Inferior parietal cortex (tissue), 1 donor: ENCODE measurements around the gene ZNF484.
A peak's percentile ranks its signal among the peaks of the same experiment; 100 is the strongest.
"Not testable (repeated sequence)": the region's sequence is repeated elsewhere in the genome, so short reads cannot be mapped to it uniquely, and the experiment has no call there.

Experiments
- DNase-seq: peaks from one replicate; pipeline ENCODE4 v3.0.0-alpha.2; 2016; ENCODE audit errors: extremely low spot score

Gene ZNF484

DNA sequence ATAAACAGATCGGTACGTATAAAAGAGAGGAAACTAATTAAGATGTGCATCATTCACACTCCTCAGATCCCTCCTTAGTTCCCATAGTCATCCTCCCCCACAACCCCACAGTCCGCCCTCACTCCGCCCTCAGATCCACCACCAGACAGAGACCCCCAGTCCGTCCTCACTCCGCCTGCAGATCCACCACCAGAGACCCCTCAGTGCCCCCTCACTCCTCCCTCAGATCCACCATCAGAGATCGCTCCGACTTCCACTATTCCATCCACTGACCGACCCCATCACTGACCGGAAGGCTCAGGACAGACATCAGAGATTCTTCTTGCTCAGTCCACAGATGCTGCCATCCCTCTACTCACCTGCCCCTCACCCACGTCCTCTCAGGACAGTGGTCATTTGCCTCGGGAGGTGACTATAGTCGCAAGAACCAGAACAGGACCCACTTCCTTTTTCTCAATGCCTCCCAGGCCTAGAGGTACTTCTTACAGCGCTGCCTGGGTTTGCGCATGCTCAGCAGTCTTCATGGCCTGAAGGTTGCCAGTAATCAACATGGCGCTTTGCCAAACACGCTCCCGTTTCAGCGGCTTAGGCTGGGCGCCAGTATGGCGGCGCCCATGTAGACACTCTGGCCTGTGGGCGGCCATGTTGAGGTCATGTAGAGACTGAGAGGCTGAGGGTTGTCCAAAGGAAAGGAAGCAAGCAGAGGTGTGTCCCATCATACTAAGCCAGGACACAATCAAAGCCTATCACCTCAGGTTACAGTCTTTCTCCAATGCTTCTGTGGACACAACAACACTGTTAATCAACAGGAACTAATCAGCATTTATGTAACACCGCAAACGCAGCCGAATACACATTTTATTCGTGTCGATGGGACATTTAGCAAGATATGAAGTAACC, at the start of gene ZNF484:
TSS of gene ZNF484 (minus strand) at position 508 of the 900 bp plus-strand sequence. CDS start 3,009 bp downstream, outside the sequence.
- peak; percentile 99 for DNase-seq

DNA sequence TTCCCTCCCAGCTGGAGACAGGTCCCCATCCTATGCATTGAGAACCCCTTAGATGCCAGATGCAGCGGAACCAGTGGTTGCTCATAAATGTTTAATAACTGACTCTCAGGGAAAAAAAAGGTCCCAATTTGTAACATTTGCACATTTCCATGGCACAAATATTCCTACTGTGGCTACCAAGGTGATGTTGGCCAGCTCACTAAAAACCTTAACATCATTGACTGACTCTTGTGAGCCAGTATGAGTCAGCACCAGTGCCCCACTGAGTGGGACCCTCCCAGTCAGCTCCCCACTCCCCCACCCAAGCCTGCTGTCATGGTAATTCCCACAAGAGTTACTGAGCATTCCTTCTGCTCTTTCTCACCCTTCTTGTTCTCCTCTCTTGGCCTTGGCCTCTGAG, 42.6 kb upstream of the ZNF484 start:
- no peak for DNase-seq

DNA sequence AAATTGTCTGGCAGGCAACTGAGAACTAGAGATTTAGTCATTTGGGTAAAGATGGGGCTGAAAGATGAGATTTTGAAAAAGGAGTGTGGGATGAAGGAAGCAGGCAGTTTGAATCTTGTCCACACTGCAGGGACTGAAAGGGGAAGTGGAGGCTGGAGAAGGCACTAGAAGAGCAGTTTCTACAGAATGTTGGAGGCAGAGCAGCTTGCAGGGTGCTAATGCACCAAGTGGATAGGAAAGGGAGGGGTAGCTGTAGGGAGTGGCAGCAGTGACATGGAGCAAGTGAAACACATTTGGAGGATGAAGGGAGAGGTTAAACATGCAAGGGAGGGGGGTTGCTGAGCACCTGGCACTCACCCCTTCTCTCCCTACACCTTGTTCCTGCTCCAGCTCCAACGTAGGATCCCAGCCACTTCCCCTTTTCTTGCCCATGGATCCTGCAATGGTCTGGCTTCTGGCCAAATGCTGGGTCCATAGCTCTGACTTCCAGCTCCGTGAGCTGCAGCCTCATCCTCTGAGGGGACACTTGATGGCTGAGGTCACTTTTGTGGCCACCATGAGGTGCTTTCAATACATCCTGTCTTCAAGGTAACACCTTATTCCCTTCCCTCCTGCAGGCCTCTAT, 39.5 kb upstream of the ZNF484 start:
- DNase-seq: no peak

DNA sequence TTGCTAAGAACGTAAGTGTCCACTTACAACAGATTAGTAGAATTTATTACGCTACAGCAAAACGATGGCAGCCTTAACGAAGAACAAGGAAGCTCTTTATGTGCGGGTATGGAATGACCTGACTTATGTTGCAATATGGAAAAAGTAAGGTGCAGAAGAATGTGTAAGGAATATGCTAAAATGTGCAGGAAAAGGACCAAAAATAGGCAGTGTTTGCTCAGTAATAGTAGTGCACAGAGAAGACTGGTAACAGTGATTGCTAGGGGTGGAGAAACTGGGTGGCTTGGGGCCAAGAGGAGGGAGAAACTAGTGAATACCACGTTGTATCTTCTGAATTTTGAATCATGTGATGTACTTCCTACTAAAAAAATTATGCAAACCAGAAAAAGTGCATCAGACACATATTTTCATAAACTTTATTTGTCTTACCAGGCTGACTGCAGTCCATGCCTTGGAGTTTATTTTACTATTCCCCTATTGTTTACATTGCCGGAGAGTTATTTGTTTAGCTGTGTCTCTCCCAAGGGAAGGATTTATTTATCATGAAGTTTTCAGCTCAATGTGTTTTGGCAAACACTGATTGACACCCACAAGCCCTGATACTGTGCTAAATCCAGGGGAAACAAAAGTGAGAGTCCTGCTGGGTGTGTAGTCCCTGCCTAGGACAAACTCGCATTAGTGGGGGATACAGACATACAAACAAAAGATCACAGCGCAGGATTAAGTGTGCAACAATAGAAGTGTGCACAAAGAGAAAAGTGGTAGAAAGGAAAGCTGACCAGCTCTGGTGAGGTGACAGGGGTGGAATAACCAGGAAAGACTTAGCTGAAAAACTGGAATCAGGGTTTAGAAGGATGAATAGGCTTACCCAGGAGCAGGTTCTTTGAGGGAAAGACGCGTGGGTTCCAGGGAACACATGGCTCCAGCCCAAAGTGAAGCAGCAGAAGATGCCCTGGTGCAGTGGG, 34.0 kb upstream of the ZNF484 start:
- DNase-seq: no peak

DNA sequence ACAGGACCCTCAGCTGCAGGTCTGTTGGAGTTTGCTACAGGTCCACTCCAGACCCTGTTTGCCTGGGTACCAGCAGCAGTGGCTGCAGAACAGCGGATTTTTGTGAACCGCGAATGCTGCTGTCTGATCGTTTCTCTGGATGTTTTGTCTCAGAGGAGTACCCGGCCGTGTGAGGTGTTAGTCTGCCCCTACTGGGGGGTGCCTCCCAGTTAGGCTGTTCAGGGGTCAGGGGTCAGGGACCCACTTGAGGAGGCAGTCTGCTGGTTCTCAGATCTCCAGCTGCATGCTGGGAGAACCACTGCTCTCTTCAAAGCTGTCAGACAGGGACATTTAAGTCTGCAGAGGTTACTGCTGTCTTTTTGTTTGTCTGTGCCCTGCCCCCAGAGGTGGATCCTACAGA, 27.3 kb upstream of the ZNF484 start:
- DNase-seq: not testable (repeated sequence)

DNA sequence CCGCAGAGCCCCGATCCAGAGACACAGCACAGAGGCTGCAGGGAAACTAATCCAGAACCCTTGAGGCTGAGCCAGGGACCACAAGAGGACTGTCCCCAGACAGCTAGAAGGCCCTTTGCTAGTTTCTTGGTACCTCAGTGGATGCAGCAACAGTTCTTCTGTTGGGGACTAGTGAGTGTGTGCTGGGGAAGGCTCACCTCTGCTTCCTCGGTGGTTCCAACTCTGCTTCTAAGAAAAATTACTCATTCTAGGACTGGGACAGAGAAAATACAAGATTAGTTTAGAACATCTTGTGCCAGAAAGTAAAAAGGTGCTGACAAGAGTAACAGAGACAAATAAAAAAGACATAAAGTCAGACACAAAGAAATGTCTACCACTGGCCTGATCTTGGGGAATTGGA, 19.5 kb upstream of the ZNF484 start:
- DNase-seq: no peak

DNA sequence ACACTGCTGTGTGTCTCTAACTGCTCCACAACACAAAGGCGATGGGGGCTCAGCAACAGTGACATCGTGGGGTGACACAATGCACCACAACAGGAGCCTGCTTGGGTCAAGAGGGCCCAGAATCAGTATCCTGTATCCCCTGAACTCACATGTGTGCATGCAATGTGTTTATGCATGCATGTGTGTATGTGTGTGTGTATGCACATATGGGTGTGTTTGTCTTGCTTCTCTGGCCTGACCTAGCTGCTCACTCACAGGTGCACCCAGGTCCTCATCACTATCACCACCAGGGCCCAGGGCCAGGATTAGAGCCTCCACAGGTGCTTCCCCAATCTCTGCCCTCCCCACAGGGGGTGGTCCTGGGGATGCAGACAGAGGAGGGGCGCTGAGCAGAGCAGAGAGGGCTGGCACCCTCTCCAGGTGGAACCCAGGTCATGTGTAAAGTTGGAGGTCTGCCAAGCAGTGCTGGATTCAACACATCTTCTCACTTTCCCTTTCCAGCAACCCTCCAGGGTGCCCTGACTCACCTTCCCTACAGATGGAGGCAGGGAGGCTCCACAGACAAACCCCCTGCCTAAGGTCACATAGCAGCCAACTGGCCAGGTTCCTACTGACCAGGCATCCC, 18.1 kb upstream of the ZNF484 start:
- DNase-seq: no peak

DNA sequence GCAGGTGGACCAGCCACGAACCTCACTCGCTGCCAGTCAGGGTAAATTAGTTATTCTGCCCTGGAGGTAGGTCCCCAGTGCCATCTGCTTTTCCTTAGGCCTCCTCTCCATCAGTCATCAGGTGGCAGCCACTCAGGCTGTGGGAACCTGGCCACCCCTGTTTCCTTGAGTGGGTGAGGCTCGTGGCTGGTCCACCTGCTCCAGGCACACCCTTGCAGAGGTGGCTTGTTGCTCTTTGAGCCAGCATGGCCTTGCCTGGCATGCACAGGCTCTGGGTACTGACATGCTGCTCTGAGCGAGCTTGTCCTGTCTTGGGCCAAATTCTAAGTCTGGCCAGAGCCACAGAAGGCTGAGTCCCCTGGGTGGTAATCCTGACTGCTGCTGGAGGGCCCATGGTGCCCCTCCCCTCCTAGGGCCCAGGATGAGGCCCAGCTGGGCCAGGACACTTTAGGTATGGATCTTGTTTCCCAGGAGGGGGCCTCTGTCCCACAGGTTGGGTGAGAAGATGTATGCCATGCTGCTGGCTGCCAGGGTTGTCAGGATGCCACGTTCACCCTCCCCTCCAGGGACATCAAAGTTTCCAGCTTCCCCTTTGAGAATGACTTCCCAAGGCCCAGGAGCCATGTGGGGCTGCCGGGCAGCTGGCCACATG, 17.0 kb upstream of the ZNF484 start:
- no peak for DNase-seq

DNA sequence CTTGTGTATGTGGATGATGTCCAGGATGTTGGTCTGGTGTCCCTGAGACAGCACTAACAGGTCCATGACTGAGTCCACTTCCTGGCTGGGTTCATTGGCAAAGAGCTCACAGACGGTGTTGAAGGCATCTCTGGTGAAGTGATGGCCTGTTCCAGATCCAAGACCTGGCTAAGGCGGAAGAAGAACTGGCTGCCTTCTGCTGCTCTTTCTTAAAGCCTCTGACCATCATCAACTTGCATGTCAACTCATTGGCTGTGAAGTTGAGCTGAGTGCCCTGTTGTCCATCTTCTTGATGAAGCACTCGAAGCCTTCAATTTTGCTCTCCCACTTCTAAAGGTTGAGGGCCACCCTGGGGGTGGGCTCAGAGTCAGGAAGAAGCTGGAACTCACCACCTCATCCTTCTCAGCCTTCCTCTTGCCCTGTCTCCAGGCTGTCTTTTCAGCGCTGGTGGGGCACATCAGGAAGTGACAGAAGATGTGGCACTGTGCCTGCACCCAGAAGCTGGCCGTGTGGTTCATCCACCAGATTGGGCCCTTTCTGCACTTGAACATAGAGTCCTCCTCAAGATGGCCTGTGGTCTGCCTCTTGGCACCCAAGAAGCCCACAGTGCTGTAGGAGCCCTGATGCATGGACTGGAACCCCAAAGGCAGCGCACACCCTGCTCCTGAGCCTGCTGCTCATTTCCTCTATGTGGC, 16.2 kb upstream of the ZNF484 start:
- DNase-seq: not testable (repeated sequence)

DNA sequence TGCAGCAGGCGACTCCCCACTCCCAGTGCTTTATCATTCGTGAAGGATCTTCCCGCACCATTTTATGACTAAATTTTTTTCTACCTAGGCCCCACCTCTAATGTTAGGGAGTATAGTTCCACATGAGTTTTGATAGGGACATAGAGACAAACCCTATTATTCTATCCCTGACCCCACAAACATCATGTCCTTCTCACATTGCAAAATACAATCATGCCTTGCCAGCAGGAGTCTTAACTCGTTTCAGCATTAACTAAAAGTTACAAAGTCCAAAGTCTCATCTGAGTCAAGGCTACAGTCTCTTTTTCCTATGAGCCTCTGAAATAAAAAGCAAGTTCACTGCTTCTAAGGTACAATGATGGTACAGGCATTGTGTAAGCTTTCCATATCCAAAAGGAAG, 14.4 kb upstream of the ZNF484 start:
- DNase-seq: not testable (repeated sequence)

DNA sequence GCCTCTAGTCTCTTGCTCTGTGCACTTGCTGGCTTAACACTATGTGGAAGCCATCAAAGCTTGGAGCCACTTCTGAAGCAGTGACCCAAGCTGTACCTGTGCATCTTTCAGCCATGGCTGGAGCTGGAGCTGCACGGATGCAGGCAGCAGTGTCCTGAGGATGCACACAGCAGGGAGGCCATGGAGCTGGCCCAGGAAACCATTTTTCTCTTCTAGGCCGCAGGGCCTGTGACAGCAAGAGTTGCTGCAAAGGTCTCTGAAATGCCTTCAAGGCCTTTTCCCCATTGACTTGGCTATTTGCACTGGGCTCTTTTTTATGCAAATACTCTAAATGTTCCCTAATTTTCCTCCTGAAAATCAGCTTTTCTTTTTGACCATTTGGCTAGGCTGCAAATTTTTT, 12.9 kb upstream of the ZNF484 start:
- DNase-seq: no peak

DNA sequence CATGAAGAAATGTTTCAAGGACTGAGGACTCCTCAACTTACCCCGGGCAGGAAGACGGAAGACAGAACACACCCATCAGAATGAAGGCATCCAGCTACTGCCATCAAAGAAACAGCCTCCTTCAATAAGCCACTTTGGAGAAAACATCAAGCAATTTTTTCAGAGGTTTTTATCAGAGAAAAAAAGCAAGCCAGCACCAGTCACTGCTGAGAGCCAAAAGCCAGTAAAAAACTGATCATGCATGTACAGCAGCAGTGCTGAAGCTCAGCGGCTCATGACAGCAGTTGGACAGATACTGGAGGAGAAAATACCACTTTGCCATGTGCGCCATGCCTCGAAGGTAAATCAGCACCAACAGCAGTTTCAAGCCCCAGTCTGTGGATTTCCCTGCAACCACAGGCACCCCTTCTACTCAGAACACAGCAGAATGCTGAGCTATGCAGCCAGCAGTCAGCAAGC, 10.1 kb upstream of the ZNF484 start:
- no peak for DNase-seq

DNA sequence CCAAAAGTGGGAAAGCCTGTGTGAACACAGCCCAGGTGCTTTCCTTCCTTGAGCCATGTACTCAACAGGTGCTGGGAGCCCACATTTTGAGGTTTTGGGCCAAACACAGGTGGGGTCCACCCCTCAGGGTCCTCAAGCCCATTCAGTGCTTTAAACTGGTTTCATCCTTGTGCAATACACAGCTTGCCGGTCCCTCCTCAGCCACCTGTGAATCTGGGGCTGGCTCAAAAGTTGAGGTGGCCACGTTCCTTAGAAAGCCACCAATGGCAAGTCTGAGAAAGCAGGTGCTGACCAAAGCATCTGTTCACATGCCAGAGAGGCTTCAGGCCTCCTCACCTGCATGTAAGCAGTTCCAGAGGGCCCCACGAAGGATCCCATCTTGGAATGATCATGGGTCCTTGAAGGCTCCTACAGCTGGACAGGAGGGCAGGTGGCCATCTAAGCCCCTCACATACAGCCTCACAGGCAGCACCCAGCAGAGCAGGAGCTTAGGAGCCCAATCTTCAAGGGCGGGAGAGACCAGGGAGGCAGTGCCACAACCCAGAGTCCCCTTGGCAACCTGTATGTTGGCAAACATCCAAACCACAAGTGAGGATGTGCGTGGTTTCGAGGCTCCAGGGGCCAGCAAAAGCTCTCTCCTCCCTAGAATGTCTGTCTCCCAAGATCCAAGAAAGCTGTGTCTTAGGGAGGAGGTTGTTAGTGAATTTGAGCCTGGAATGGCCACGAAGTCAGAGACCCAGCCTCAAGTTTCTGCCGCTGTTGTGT, 9.2 kb upstream of the ZNF484 start:
- not testable (repeated sequence) for DNase-seq

DNA sequence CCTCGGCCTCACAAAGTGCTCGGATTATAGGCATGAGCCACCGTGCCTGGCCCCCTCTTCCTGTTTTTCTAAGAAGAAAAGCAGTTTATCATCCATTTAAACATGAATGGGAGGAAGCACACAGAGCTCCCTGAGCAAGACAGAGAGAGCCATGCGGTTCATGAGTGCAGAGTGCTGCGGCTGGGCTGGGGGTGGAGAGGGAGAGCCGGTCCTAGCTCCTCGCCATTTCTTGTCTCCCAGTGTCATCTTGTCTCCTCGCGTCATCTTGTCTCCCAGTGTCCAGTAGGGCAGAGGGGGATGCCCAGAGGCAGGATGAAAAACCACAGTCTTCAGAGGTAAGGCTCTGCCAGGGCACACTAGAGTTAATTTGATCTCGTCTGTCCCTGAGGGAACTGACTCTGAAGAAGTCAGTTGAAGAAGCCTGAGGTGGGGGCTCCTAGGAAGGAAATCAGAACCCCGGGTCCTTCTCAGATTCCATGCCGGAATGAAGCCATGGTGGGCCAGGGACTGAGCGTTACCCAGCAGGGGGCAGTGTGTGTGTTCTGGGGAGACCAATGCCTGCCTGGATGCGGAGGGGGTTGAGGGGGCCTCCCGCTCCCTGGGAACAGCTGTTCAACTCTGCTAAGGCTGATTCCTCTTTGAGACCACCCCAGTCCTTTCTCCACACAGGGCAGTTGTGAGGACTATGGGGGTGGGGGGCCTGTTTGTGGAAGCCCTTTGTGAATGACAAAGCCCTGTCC, 6.0 kb upstream of the ZNF484 start:
- not testable (repeated sequence) for DNase-seq

DNA sequence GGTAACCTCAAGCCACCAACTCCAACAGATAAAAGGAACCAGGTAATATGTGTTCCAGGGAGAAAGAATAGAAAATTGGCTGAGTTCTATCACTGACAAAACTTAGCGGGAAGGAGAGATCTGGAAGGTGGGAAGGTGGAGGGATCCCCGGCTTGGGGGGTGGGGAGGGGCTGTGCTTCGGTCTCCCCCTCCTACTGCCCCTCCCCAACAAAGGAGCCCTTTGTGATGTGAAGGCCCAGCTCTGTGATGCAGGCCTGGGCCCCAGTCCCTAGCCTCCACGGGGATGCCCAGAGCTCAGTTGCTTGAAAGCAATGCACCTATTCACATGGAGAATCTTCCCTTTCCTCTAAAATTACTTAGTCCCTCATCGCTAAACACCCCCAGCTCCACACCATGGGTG, 4.4 kb upstream of the ZNF484 start:
- DNase-seq: no peak

DNA sequence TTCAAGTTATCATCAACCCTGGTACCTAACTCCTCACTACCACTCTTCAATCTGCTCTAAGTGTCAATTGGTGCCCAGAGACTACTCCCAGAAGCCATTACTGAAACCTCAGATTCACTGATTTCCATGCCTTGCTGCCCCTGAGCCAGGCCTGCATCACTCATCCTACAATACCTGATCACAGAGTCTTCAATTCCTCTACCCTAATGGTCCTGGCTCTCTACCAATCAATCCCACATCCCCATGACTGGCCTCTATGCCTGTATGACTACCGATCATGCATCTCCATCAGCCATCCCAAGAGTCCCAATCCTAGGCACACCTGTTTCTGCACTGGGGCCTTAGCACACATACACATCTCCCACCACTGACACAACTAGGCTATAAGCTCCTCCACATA, 2.5 kb downstream of the ZNF484 start:
- no peak for DNase-seq

DNA sequence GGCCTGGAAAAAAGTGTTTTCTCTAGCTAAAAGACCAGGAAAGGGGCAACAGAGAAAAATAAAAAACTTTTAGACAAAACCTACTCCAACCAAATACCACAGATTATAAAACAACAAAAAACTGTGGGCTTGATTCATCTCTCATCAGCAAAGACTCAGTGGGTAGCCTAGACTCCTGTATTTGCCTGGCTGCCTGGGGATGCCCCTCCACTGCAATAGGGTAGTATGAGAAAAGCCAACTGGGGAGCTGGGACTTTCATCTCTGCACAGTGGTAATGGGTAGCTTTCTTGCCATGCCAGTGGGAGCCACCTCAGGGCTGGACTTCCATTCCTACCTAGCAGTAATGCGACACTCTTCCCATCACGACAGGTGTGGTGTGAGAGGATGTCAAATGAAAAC, 7.5 kb downstream of the ZNF484 start:
- no peak for DNase-seq

DNA sequence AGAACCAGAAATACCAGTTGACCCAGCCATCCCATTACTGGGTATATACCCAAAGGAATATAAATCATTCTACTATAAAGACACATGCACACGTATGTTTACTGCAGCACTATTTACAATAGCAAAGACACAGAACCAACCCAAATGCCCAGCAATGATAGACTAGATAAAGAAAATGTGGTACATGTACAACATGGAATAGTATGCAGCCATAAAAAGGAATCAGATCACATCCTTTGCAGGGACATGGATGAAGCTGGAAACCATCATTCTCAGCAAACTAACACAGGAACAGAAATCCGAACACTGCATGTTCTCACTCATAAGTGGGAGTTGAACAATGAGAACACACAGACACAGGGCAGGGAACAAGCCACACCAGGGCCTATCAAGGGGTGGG, 11.2 kb downstream of the ZNF484 start:
- not testable (repeated sequence) for DNase-seq

DNA sequence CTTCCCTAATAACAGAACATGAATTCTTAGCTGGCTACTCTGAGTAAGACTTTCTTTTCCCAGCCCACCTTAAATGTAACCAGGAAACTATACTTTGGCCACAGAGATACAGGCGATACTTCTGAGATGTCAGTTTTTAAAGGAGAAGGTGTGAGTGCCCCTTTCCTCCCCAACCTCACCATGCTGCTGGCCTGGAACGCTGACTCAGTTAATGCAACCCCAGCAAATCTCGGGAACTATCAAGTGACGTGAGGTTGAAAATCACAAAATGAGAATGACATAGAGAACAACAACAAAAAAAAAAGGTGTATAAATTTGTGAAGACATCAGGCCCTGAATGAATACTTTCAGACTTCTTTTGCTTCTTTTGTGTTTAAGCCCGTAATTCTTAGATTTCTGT, 13.7 kb downstream of the ZNF484 start:
- DNase-seq: no peak
